ENCODE results near the gene SLC2A4.

SLC2A4 gene

GRCh38 chr17:7248796-7249195, 32.7 kb upstream of the SLC2A4 start:
- DNase-seq = no peak

- no peak for DNase-seq
These were observed 32.3 kb upstream of the SLC2A4 start for GRCh38 chr17:7249214-7249613.

- no peak for DNase-seq
These were observed 31.7 kb upstream of the SLC2A4 start for GRCh38 chr17:7249830-7250229.

- no peak for DNase-seq
These were observed 30.6 kb upstream of the SLC2A4 start for GRCh38 chr17:7250695-7251627.

GRCh38 chr17:7251661-7252175, 29.8 kb upstream of the SLC2A4 start, which contains the start of gene CTDNEP1:
Gene CTDNEP1, minus strand, starts transcription at chr17:7251734. Its CDS starts 438 bp downstream, at chr17:7251296.
- DNase-seq = peak; percentile 92

- DNase-seq = peak; percentile 89
These were observed 29.1 kb upstream of the SLC2A4 start, which contains the start of gene ELP5 for GRCh38 chr17:7252176-7253043. Gene ELP5, plus strand, starts transcription at chr17:7252215. Its CDS starts 336 bp downstream, at chr17:7252551.

- DNase-seq = no peak
These were observed 28.4 kb upstream of the SLC2A4 start for GRCh38 chr17:7253082-7253481.

- no peak for DNase-seq
These were observed 27.0 kb upstream of the SLC2A4 start for GRCh38 chr17:7254511-7254910.

GRCh38 chr17:7256766-7257456, 24.6 kb upstream of the SLC2A4 start:
- DNase-seq = no peak

- DNase-seq = no peak
These were observed 22.6 kb upstream of the SLC2A4 start for GRCh38 chr17:7258731-7259554.

- DNase-seq = no peak
These were observed 22.0 kb upstream of the SLC2A4 start for GRCh38 chr17:7259555-7259889.

- DNase-seq = no peak
These were observed 21.4 kb upstream of the SLC2A4 start for GRCh38 chr17:7260151-7260550.

- no peak for DNase-seq
These were observed 20.7 kb upstream of the SLC2A4 start for GRCh38 chr17:7260651-7261378.

GRCh38 chr17:7261379-7262191, 19.9 kb upstream of the SLC2A4 start:
- DNase-seq = no peak

GRCh38 chr17:7262192-7262934, 19.2 kb upstream of the SLC2A4 start, which contains the start of gene CLDN7:
Gene CLDN7, minus strand, starts transcription at chr17:7262478. Its CDS starts 435 bp downstream, at chr17:7262043.
- DNase-seq = no peak

GRCh38 chr17:7262935-7263800, 18.4 kb upstream of the SLC2A4 start:
- DNase-seq = no peak

GRCh38 chr17:7263801-7264078, 17.8 kb upstream of the SLC2A4 start:
- no peak for DNase-seq

GRCh38 chr17:7266784-7267183, 14.7 kb upstream of the SLC2A4 start:
- no peak for DNase-seq

GRCh38 chr17:7279448-7279847, 2.1 kb upstream of the SLC2A4 start:
- no peak for DNase-seq
